NCI-H82 (cell line): Measurements from ENCODE around the gene BACE1.
"Not testable (repeated sequence)": the region's sequence is repeated elsewhere in the genome, so short reads cannot be mapped to it uniquely, and the experiment has no call there.

Experiments
- DNase-seq: peaks from one replicate; lab custom pipeline; 2025; lab: John Stamatoyannopoulos, UW

The BACE1 gene

DNA sequence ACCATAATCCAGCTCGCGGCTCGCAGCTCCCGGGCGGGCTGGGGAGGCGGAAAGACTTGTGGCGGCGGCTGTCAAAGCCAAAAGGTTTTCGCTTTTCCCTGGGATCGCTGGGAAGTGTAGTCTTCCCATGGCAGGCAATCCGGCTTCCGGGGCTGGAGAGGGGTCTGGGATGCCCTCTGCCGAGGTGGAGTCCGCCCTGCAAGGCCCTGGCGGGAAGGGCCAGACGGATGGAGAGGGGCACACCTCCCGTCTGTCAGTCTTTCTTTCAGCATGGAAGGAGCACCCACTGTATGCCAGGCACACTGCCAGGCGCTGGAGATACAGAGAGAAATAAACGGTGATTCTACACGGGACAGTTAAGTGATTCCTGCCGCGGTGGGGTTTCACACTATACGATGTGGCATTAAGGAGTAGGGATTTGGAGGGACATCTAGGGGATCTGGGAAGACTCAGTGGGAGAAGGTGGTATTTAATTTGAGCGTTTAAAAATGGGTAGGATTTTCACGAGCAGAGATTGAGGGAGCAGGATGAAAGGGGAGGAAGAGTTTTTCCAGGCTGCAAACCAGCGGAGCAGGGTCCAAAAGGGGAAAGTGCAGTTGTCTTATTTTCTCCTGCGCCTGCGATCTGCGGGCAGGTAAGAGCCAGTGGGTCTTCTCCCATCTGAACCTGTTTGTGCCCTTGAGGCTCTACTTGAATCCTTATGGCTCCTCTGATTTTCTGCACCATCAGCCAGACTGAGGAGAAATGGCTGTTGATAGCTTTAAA lies at the start of gene BACE1:
Gene BACE1 (minus strand): TSS at position 60 of the 765 bp plus-strand sequence. CDS start 461 bp downstream, outside the sequence.
- DNase-seq = peak; percentile 94

DNA sequence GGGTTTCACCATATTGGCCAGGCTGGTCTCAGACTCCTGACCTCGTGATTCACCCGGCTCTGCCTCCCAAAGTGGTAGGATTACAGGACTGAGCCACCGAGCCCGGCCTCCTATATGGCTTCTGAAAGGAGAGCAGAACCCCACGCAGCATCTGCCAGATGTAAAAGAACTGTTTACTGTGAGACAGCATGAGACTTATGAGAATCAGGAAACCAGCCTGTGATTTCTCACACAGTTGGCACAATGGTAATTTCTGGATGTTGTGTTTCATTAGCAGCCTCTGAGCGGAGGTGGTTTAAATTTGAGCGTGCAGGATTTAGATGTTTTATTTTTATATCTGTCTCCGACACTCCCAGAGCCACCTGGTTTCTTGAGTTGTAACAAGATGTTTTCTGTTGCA lies 45.4 kb upstream of the BACE1 start:
- no peak for DNase-seq

DNA sequence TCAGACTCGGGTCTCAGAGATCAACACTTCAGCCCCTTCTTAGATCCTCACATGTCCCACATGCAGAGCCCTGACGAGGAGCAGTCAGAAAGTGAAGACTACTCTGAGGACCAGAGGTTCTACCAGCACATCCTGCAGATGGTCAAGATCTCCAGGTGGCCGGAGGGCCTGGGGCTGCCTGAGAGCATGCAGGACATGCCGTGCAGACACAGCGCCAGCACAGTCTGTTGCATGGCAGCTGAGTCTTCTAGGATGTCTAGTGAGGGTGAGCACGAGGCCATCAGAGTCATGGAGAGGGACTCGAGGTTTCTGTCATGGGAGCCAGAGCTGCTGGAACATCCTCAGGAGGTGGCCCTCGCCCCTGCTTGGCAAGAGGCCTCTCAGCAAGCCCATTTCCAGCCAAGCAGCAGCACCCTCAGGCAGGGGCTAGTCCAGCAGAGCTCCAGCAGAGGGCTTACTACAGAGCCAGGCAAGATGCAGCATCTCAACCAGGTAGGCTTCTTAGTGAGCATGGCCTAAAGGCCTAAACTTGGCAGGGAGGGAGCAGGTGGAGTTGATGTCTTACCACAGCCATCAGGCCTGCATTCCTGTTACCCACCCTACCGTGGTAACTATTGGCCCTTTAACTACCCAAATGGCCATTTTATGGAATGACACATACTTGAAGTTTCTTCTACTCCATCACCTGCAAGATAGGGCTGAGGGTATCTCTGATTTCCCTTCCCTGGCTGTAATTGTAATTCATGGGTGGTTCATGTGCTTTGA lies 40.3 kb upstream of the BACE1 start:
- no peak for DNase-seq

DNA sequence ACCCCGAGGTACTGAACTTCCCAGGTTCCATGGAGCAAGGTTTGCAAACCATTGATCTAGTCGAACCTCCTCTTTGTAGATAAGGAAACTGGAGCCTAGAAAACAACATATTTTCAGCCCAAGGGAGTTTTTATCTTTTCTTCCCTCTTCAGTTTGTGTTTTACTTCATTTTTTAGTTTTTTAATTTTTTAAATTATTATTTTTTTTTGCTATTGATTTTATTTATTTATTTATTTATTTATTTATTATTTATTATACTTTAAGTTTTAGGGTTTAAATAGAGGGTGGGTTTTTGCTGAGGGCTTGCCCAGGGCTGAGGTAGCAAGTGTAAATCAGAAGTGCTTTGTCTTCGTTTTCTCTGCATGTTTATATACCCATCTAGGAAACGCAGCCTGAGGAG lies 38.5 kb upstream of the BACE1 start:
- DNase-seq = no peak

DNA sequence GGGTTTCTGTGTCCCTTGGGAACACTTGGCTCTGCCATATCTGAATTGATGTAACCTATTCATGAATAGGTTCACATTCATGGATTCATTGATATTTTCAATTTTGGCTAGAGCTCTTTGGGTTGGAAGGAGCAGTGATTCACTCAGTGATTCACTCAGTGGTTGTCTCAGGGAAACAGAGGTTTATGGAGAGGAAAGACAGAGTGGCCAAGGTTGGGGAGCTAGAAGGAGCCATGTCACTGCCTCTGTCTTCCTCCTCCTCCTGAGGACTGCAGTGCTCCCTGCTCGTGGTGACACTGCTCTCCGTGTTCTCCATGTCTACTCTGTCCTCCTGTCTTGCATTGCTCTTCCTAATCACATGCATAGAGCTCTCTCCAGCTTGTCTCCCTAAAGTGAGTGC lies 29.0 kb upstream of the BACE1 start:
- no peak for DNase-seq

DNA sequence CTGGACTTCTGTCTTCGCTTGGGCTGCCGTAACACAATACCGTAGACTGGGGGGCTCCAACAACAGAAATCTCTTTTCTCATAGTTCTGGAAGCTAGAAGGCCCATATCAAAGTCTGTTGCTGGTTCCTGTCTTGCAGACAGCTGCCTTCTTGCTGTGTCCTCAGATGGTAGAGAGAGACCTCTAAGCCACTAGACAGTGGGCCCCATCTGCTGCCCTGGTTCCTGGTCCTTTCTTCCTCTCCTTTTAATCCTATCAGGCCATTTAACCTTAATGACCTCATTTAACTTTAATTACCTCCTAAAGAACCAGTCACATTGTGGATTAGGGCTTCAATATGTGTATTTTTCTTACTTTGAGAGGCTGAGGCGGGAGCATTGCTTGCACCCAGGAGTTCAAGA lies 21.0 kb upstream of the BACE1 start:
- DNase-seq = peak; percentile 97

DNA sequence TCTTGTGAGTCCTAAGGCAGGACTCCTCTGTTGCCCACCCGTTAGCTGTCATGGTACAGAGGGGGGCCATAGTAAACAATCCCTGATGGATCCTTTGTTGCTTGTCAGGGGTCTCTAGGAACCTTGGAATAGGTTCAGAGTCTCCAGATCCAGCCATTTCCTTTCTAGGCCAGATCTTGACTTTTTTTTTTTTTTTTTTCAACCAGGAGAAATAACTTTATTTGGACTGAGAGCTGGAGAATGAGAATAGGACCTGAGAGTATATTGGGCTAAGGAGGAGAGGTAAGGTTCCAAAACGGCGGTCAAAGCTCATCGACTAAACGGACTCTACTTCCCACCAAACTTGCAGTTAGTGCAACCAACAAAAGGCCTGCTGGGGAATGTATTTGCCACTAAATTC lies 19.3 kb upstream of the BACE1 start:
- no peak for DNase-seq

DNA sequence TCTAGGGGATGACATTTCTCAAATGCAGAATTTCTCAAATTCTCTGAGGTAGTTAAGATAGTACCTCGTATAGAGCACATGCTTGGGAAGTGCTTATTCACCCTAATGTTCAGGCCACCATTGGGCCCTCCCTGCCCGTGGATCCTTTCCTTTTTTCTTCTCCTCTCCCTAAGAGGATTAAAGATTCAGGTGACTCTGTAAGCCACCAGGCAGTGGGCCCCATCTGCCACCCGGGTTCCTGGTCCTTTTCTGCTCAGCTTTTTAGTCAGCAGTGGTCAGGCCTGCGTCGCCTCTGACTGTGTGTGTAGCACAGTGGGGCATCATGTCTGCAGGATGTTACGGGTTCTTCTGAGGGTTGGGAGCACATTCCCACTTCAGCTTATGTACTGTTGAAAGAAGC lies 18.8 kb upstream of the BACE1 start:
- peak; percentile 95 for DNase-seq

DNA sequence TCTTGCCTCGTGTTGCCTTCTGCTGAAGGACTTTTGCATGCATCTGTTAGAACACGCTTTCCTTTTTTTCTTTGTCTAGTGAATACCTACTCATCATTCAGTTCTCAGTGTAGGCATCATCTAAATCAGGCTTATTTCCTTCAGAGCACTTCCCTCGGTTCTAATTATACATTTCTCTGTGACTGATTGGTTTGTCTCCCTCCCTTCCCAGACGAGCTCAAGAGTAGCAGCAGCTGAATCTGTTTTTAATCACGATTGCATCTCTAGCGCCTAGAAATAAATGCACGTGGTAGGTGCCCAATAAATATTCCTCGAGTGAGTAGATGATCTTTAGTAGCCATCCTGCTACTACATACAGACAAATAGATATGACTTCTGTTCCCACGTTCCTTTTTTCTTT lies 17.9 kb upstream of the BACE1 start:
- DNase-seq = peak; percentile 26

DNA sequence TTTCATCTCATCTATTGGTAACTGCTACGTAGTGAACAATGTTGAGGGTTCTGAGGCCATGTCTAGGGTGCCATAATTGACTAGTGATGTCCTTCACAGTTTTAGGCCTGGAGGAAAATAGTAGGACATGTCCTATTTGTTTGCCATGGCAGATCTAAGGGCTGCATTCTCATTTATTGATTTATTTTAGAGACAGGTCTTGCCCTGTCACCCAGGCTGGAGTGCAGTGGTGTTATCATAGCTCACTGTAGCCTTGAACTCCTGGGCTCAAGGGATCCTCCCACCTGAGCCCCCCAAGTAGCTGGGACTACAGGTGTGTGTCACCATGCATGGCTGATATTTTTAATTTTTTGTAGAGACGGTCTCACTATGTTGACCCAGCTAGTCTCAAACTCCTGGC lies 16.8 kb upstream of the BACE1 start:
- DNase-seq = no peak

DNA sequence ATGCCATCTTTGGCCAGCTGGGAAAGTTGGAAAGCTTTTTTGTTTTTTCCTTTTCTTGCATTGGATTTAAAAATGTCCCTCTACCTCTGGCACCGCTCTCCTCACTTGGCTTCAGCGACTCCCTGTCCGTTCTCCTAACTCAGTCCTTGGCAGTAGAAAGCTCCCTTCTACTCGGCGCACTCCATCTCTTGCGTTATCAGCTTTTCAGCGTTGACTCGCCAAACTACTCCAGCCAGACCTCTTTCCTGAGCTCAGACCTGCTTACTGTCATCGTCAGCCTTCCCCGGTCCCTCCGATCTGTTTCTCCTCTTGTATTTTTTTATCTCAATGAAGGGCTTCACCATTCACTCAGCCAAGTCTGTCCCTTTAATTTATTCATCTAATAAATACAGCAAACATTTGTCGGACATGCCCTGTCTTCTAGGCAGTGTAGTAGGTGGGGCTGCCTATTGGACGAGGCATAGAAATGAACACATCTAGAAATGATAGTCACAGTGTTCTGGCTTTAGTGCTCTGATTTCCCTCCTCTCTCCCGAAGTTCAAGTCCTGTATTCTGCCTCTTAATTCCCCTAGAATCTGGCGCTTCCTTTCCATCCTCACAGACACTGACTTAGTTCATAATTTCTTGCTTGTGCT lies 12.4 kb upstream of the BACE1 start:
- DNase-seq = peak; percentile 35

DNA sequence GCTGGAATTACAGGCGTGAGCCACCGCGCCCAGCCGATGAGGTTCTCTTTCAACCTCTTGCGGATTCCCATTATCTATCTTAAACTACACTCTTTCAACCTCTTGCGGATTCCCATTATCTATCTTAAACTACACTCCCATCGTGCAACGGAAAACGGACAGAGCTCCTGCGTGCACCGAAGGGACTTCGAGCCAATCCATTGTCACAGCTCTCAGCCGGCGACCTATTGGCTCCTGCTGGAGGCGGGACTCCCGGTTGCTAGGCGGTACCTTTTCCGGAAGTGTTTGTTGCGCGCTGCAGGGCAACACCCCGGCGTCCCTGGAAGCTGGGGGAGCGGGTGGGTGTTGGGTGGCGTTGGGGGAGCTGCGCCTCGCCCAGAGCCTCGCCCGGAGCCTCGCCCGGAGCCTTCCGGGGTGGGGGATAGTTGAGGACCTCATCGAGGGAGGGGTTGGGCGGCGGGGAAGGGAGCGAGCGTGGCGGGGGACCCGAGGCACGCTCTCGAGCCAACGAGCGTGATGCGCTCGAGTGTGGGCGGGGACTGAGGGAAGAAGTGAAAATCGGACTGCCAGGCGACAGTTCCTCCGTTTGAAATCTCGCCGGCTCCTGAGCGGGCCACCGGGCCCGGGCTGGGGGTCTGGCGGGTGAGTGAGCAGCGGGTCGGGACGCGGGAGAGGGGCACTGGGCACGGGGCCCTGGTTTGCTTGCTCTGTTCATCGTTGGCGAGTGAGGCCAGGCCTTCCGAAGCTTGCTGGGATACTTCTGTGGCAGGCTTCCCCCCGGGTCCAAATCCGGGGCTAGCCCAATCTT lies 11.7 kb upstream of the BACE1 start, which contains the start of gene CEP164:
Gene CEP164 (plus strand): TSS at position 288 of the 808 bp plus-strand sequence. CDS start 10,733 bp downstream, outside the sequence.
- peak; percentile 96 for DNase-seq

DNA sequence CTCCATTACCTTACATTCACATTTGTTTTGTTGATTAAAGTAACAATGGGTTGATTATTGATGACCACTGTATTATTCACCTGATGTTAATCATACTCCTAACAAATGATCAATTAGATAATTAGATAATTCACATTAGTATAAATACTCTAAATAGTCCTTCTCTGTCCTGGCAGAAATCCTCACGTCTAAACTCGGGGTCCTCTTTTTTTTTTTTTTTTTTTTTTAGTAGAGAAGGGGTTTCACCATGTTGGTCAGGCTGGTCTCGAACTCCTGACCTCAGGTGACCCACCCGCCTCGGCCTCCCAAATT lies 11.2 kb upstream of the BACE1 start:
- DNase-seq = not testable (repeated sequence)

DNA sequence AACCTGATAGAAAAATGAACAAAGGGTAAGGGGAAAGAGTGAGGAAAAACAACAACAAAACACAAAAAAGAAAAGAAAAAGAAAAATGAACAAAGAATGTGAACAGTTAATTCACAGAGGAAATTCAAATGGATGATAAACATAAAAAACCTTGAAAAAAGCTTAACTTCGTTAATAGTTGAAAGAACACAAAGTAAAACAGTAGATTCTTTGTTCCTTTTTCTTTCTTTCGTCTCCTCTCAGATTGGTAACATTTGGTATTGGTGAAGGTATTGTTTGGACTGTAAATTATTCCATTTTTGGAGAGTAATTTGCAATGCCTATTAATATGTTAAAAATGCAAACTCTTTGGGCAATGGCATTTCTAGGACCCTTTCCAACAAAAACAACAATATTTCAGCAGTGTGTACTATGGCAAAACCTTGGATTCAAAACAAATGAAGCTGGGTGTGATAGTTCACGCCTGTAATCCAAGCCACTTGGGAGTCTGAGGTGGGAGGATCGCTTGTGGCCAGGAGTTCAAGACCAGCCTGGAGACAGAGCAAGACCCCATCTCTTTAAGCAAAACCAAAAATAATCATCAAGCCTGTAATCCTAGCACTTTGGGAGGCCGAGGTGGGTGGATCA lies 3.3 kb upstream of the BACE1 start:
- no peak for DNase-seq

DNA sequence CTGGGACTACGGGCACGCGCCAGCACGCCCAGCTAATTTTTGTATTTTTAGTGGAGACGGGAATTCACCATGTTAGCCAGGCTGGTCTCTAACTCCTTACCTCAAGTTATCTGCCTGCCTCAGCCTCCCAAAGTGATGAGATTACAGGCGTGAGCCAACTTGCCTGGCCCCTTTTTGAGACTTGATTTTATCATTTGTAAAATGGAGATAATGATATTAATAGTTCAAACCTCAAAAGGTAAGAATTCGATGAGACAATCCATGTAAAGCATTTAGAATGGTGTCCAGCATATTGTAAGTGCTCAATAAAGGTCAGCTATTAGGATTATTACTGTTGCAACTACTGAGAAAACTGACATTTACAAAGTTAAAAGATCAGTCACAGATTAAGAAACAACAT lies 2.7 kb upstream of the BACE1 start:
- no peak for DNase-seq

DNA sequence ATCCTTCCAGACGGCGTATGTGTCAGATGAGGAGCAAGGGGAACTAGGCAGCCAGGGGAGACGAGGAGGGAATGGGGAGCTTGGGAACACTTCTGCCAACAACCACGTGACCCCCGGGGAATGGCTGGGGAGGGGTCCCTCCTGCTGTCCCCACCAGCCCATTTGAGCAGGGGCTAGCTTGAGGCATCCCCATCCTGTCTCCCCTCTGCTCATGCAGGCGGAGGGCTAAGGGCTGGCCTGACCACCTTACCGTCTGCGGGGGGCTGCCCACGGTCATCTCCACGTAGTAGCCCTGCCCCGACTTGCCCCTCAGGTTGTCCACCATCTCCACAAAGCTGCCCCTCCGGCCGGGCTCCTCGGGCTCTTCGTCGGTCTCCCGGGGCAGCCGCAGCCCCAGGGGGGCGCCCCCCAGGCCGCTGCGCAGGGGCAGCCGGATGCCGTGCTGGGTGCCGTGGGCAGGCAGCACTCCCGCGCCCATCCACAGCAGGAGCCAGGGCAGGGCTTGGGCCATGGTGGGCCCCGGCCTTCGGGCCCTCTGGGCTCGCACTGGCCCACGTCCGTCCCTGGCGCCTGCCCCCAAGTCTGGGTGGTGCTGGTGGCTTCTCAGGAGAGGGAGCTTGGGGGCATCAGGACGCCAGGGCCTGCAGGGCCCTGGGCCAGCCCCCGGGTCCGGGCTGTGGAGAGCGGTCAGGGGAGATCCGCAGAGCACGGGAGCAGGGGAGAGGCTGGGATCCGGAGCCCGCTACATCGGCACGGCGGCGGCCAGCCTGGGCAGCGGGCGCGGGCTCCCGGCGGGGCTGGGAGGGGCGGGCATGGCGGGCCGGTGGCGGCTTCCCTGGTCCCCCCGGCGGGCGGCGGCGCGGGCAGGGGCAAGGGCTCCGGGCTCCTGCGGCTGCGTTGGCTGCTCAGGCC lies 515 bp downstream of the BACE1 start:
- DNase-seq = no peak

DNA sequence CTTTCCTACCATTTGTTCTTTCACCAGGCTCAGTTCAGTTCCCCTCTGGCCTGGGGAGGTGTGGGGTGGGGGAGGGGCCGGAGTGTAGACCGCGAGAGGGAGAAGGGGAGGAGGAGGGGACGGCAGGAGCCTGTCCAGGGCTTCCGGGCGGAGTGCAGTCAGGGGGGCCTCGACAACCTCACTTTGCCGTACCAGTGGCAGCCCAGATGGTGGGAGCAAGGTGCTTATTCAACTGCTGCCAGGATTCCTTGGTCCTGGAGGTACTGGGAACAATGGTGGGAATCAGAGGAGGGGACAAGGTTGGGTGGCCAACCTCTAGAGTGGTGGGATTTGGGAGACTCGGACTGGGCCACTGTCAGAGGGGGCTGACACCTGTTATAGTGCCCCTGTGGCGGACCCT lies 1.2 kb downstream of the BACE1 start:
- no peak for DNase-seq

DNA sequence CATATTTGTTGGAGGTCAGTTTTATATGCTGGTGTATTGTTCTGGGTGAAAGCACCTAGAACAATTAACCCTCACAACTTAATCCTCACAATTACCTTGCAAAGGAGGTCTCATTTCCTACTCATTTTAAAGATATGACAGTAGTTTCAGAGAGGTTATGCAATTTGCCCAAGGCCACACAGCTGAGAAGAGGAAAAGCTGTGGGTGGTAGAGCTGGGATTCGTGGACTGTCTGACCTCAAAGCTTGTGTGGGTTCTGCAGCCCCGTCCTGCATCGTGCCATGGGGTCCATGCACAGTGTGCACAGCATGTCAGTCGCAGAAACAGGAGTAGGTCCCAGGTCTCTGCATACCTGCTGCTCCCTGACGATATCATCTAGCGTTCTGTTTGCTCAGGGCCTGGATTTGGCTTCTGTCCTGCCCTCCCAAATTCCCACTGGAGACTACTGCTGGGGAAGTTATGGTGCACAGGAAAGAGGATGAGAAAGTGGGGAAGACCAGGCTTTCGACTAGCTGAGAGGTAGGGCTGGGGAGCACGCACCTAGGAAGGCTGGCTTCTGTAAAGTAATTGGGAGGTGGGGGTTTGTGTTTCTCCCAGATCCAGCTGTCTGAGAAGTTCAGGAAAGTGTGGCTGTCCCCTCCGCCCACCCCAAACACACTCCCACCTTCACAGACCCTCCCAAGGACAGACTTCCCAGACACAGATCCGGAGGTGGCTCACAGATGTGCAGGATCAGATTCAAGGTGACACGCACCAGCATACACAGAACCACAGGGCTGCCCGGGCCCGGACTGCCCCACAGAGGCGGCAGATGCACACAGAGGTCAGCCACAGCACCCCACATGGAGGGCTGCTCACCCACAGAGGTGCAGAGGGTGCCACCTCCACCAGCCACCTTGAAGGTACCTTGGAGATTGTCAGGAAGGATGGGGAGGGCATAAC lies 2.0 kb downstream of the BACE1 start:
- DNase-seq = no peak

DNA sequence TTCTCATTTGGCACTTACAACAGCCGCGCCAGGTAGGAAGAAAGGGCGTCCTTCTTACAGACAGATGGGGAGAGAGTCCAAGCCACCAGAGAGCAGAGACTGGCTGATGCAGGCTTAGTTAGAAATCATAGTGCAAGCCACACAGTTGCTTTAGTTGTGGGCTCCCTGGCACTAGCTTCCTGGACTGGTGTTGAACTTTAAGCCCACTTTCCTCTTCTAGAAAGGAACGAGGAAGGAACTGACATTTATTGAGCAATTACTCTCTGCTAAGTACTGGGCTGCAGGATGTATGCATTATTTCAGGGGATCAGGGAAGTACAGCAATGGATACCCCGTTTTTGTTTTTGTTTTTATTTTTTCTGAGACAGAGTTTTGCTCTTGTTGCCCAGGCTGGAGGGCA lies 3.0 kb downstream of the BACE1 start:
- DNase-seq = no peak

DNA sequence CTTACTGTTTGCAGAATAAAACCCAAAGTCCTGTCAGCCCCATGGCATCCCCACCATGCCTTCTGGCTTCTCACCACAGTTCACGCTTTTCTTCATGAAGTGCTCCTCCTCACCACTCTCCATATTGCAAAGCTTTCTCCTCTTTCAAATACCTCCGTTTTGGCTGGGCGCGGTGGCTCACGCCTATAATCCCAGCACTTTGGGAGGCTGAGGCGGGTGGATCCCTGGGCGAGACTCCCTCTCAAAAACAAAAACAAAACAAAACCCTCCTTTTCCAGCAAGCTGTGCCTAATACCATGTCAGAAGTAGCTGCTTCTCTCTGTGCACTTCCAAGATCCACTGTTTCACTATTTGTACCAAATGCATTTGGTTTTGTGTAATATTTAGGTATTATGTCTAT lies 6.7 kb downstream of the BACE1 start:
- no peak for DNase-seq
